SK-N-SH treated with all-trans-retinoic acid at 6 μM for 48 hours (cell line): ENCODE results near the gene SCN8A.

Experiments used
- ATAC-seq: fragments of 200-7000 bp; cut with Tn5 transposase; 3 replicates; pipeline ENCODE4 v1.9.1; 2020; ENCODE audit warnings: mild to moderate bottlenecking, moderate library complexity
- ARNTL ChIP-seq: fragments of 450-650 bp; formaldehyde crosslinking; IDR thresholded peaks from 2 replicates; pipeline ENCODE4 v1.5.0; 2020; ENCODE audit warnings: low read depth, mild to moderate bottlenecking, moderate library complexity, borderline replicate concordance
- BACH2 ChIP-seq: fragments of 250-450 bp; sonication (Bioruptor Pico); IDR thresholded peaks from 2 replicates; pipeline ENCODE4 v1.9.0; 2021; ENCODE audit warnings: mild to moderate bottlenecking, borderline replicate concordance
- CSDC2 ChIP-seq: fragments of 250-450 bp; sonication (Bioruptor Pico); IDR thresholded peaks from 2 replicates; pipeline ENCODE4 v1.5.0; 2020; ENCODE audit warnings: mild to moderate bottlenecking, moderate library complexity
- ESRRG ChIP-seq: fragments of 250-450 bp; sonication (Bioruptor Pico); IDR thresholded peaks from 2 replicates; pipeline ENCODE4 v1.6.1; 2021; ENCODE audit warnings: mild to moderate bottlenecking
- GLIS3 ChIP-seq: fragments of 250-450 bp; sonication (Bioruptor Pico); IDR thresholded peaks from 2 replicates; pipeline ENCODE4 v1.5.0; 2020; ENCODE audit warnings: mild to moderate bottlenecking, moderate library complexity
- ISL1 ChIP-seq: fragments of 250-450 bp; sonication (Bioruptor Pico); IDR thresholded peaks from 2 replicates; pipeline ENCODE4 v2.1.2; 2022; ENCODE audit warnings: mild to moderate bottlenecking, moderate library complexity
- OSR1 ChIP-seq: fragments of 250-450 bp; sonication (Bioruptor Pico); IDR thresholded peaks from 2 replicates; pipeline ENCODE4 v1.8.0; 2022; ENCODE audit warnings: moderate library complexity, mild to moderate bottlenecking, inconsistent platforms
- PPARA ChIP-seq: fragments of 250-450 bp; sonication (Bioruptor Pico); IDR thresholded peaks from 2 replicates; pipeline ENCODE4 v1.5.0; 2020; ENCODE audit warnings: mild to moderate bottlenecking, borderline replicate concordance
- RARB ChIP-seq: fragments of 250-450 bp; sonication (Bioruptor Pico); IDR thresholded peaks from 2 replicates; pipeline ENCODE4 v1.8.0; 2021; ENCODE audit warnings: mild to moderate bottlenecking, moderate library complexity
- SNAI2 ChIP-seq: fragments of 250-450 bp; sonication (Bioruptor Pico); IDR thresholded peaks from 2 replicates; pipeline ENCODE4 v1.5.0; 2020; ENCODE audit warnings: mild to moderate bottlenecking, moderate library complexity
- TCF4 ChIP-seq: fragments of 250-450 bp; sonication (Bioruptor Pico); IDR thresholded peaks from 2 replicates; pipeline ENCODE4 v1.8.0; 2021; ENCODE audit warnings: mild to moderate bottlenecking, moderate library complexity, borderline replicate concordance
- TOX ChIP-seq: fragments of 250-450 bp; sonication (Bioruptor Pico); IDR thresholded peaks from 2 replicates; pipeline ENCODE4 v1.8.0; 2021; ENCODE audit warnings: mild to moderate bottlenecking, moderate library complexity, borderline replicate concordance
- TSHZ2 ChIP-seq: fragments of 250-450 bp; sonication (Bioruptor Pico); IDR thresholded peaks from 2 replicates; pipeline ENCODE4 v1.5.0; 2020; ENCODE audit warnings: mild to moderate bottlenecking, moderate library complexity
- ZC3H10 ChIP-seq: fragments of 250-450 bp; sonication (Bioruptor Pico); IDR thresholded peaks from 2 replicates; pipeline ENCODE4 v1.5.1; 2021; ENCODE audit warnings: mild to moderate bottlenecking, moderate library complexity
- ZFP3 ChIP-seq: fragments of 250-450 bp; sonication (Bioruptor Pico); IDR thresholded peaks from 2 replicates; pipeline ENCODE4 v1.5.0; 2020; ENCODE audit warnings: mild to moderate bottlenecking, moderate library complexity
- ZFP30 ChIP-seq: fragments of 450-650 bp; formaldehyde crosslinking; IDR thresholded peaks from 2 replicates; pipeline ENCODE4 v1.5.0; 2022; ENCODE audit warnings: mild to moderate bottlenecking, moderate library complexity
- ZNF565 ChIP-seq: fragments of 450-650 bp; formaldehyde crosslinking; conservative IDR thresholded peaks from 2 replicates; pipeline ENCODE4 v1.5.0; 2020; ENCODE audit warnings: low read depth, mild to moderate bottlenecking, moderate library complexity
- ZNF70 ChIP-seq: fragments of 450-650 bp; formaldehyde crosslinking; IDR thresholded peaks from 2 replicates; pipeline ENCODE4 v1.5.0; 2020; ENCODE audit warnings: mild to moderate bottlenecking, moderate library complexity
- ZNF8 ChIP-seq: fragments of 450-650 bp; formaldehyde crosslinking; IDR thresholded peaks from 2 replicates; pipeline ENCODE4 v1.5.0; 2020; ENCODE audit warnings: mild to moderate bottlenecking, moderate library complexity
- TF ChIP-seq, protein P1 (sequence below): fragments of 250-450 bp; sonication (Bioruptor Pico); IDR thresholded peaks from 2 replicates; pipeline ENCODE4 v1.8.0; 2020; ENCODE audit warnings: mild to moderate bottlenecking, moderate library complexity, borderline replicate concordance
- TF ChIP-seq, protein P2 (sequence below): fragments of 250-450 bp; sonication (Bioruptor Pico); IDR thresholded peaks from 2 replicates; pipeline ENCODE4 v1.8.0; 2021; ENCODE audit warnings: low read depth, mild to moderate bottlenecking, moderate library complexity, borderline replicate concordance

Gene SCN8A

DNA sequence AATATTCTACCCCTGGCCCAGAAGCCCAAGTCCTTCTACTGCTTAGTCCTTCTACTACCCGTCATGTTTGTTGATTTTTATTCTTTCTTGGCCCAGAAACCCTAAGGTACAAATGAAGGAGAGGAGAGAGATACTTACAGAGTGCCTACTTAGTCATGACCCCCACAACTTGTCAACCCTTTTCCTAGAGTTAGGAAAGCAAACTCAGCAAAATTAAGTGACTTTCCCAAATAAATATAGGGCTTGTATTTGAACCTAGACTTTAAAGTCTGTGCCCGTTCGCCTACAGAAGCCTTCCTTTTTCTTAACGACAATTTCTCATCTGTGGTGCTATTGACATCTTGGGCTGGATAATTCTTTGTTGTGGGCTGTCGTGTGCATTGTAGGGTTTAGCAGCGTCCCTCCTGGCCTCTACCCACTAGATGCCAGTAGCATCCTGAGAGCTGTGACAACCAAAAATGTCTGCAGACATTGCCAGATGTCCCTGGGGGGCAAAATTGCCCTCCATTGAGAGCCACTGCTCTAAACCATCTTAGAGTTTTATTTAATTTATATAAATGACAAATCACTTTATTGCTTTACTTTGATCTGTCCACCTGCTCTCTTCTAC lies 175.1 kb downstream of the SCN8A start:
- ATAC-seq: no peak
- no peak for TF ChIP-seq ZNF565 (CRISPR knock-in tag)
- no peak for TF ChIP-seq ZFP30
- no peak for TF ChIP-seq PPARA (CRISPR knock-in tag)
- no peak for TF ChIP-seq TOX
- TF ChIP-seq, protein P1, sequence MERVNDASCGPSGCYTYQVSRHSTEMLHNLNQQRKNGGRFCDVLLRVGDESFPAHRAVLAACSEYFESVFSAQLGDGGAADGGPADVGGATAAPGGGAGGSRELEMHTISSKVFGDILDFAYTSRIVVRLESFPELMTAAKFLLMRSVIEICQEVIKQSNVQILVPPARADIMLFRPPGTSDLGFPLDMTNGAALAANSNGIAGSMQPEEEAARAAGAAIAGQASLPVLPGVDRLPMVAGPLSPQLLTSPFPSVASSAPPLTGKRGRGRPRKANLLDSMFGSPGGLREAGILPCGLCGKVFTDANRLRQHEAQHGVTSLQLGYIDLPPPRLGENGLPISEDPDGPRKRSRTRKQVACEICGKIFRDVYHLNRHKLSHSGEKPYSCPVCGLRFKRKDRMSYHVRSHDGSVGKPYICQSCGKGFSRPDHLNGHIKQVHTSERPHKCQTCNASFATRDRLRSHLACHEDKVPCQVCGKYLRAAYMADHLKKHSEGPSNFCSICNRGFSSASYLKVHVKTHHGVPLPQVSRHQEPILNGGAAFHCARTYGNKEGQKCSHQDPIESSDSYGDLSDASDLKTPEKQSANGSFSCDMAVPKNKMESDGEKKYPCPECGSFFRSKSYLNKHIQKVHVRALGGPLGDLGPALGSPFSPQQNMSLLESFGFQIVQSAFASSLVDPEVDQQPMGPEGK (CRISPR knock-in tag): no peak
- no peak for TF ChIP-seq ISL1
- no peak for TF ChIP-seq CSDC2 (CRISPR knock-in tag)
- no peak for TF ChIP-seq ZC3H10 (CRISPR knock-in tag)
- no peak for TF ChIP-seq GLIS3 (CRISPR knock-in tag)
- no peak for TF ChIP-seq OSR1
- TF ChIP-seq SNAI2 (CRISPR knock-in tag): no peak
- no peak for TF ChIP-seq ZNF8 (CRISPR knock-in tag)
- no peak for TF ChIP-seq TCF4 (CRISPR knock-in tag)
- no peak for TF ChIP-seq ARNTL (CRISPR knock-in tag)
- TF ChIP-seq, protein P2, sequence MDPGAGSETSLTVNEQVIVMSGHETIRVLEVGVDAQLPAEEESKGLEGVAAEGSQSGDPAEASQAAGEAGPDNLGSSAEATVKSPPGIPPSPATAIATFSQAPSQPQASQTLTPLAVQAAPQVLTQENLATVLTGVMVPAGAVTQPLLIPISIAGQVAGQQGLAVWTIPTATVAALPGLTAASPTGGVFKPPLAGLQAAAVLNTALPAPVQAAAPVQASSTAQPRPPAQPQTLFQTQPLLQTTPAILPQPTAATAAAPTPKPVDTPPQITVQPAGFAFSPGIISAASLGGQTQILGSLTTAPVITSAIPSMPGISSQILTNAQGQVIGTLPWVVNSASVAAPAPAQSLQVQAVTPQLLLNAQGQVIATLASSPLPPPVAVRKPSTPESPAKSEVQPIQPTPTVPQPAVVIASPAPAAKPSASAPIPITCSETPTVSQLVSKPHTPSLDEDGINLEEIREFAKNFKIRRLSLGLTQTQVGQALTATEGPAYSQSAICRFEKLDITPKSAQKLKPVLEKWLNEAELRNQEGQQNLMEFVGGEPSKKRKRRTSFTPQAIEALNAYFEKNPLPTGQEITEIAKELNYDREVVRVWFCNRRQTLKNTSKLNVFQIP (CRISPR knock-in tag): no peak
- TF ChIP-seq TSHZ2 (CRISPR knock-in tag): no peak
- no peak for TF ChIP-seq BACH2
- no peak for TF ChIP-seq ESRRG (CRISPR knock-in tag)
- TF ChIP-seq ZNF70: no peak

GRCh38 chr12:51771008-51771407 lies 180.0 kb downstream of the SCN8A start:
- TF ChIP-seq TOX (no peak), ZFP3 (CRISPR knock-in tag) (no peak), RARB (CRISPR knock-in tag) (no peak), ZNF565 (CRISPR knock-in tag) (no peak), GLIS3 (CRISPR knock-in tag) (no peak), ZC3H10 (CRISPR knock-in tag) (no peak), PPARA (CRISPR knock-in tag) (no peak), TCF4 (CRISPR knock-in tag) (no peak), TSHZ2 (CRISPR knock-in tag) (no peak), BACH2 (no peak), ARNTL (CRISPR knock-in tag) (no peak), CSDC2 (CRISPR knock-in tag) (no peak), OSR1 (no peak), ZNF8 (CRISPR knock-in tag) (no peak), ZNF70 (no peak), ZFP30 (no peak), SNAI2 (CRISPR knock-in tag) (no peak)
- TF ChIP-seq, protein P1 (CRISPR knock-in tag): no peak
- TF ChIP-seq, all 23 proteins: peak for 0
- no peak for ATAC-seq
